HG02642 (cell line): ENCODE data around the gene MLANA.

ENCODE experiments used
- ATAC-seq: cut with Tn5 transposase; IDR thresholded peaks from one replicate; pipeline ENCODE4 v1.9.1; 2021; ENCODE audit warnings: mild to moderate bottlenecking; ENCODE audit not compliant: unreplicated experiment, poor library complexity

Gene MLANA

GRCh38 chr9:5897851-5898250, 7.2 kb downstream of the MLANA start:
- ATAC-seq: no peak

DNA sequence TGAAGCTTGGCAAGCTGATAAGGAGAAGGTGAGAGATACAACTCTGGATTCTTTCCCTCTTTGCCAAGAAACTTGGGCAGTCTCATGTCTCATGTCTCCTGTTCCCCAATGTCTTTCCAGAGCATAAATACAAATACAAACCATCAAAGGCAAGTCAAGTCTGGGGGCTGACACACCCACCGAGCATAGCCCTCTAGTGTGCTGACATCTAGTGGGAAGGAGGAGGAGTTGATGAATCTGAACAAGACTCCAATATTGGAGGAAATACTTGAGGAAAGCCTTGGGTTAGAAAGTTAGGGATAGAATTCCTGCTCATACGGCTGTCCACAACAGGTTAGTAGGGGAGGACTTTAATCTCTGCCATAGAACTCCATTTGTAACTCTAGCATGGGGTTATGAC, 8.6 kb downstream of the MLANA start:
- no peak for ATAC-seq

- no peak for ATAC-seq
Observed at GRCh38 chr9:5900622-5901021, 9.9 kb downstream of the MLANA start.

- no peak for ATAC-seq
Observed at GRCh38 chr9:5902377-5902776, 11.7 kb downstream of the MLANA start.

DNA sequence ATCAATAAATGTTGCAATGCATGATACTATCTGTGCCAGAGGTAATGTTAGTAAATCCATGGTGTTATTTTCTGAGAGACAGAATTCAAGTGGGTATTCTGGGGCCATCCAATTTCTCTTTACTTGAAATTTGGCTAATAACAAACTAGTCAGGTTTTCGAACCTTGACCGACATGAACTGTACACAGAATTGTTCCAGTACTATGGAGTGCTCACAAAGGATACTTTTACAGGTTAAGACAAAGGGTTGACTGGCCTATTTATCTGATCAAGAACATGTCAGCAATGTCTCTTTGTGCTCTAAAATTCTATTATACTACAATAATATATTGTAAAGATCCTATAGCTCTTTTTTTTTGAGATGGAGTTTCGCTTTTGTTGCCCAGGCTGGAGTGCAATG, 18.2 kb downstream of the MLANA start:
- ATAC-seq: no peak

DNA sequence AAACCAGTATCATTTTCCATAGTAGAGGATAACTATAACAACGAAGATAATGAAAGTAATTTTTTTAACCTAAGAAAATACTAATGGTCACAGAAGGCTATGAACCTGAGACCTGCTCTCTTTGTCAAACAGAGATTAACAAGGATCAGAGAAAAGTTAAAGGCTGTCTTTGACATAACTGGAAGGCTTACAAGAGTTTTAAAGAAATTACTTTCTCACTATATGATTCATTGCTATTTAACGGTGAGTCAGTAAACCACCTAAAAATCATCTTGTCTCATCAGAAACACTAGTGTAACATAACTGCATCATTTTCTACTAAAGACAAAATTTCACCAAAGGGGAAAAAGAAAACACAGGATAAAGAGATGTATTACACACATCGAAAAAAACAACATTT, 19.3 kb downstream of the MLANA start:
- no peak for ATAC-seq

- no peak for ATAC-seq
Observed at GRCh38 chr9:5910413-5911057, 19.8 kb downstream of the MLANA start.

GRCh38 chr9:5915438-5915837, 24.7 kb downstream of the MLANA start:
- no peak for ATAC-seq

- ATAC-seq: no peak
Observed at GRCh38 chr9:5917273-5917672, 26.6 kb downstream of the MLANA start.

DNA sequence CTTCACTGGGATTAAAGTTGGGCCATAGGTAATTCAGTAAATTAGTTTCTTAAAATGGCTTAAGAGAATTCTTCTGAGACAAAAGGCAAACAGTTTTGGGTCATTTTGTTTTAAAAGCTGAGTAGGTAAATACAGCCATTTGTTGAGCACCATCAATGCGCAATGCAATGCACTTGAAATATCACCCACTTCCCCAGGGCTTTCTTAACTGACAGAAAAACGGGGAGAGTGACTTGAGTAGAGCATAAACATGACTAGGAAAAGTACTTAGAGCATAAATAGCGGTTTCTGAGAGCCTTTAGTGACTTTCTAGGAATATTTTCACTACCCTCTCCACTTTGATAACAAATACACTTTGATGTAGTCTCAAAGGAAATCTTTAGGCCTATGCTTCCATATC, 27.2 kb downstream of the MLANA start:
- ATAC-seq: no peak

DNA sequence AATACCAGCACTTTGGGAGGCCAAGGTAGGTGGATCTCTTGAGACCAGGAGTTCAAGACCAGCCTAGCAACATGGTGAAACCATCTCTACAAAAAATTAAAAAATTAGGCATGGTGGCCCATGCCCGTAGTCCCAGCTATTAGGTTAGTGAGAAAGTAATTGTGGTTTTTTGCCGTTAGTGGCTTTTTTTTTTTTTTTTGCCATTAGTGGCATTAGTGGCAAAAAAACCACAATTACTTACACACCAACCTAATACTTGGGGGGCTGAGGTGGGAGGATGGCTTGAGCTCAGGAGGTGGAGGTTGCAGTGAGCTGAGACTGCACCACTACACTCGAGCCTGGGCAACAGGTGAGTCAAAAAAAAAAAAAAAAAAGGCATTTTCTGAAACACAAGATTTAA, 27.8 kb downstream of the MLANA start:
- ATAC-seq: no peak

DNA sequence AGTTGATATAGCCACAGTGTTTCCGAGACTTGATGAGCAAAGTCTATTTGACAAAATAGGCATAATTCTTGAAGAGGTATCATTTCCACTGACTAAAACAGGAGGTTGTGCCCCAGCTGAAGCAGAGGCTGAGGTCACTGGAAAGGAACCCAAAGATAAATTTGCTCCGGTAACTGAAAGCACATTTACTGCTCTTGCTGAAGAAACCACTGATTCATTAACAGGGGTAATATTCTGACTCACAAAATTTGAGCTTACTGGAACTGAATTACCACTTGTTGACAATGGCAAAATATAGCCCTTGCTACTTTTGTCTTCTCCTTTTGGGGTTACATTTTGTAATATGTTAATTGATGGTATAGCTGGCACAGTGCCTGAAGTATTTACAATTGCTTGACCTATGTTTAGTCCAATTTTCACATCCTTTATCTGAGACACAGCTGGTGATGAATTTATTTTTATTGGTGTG, 30.2 kb downstream of the MLANA start:
- peak; percentile 91 for ATAC-seq

- no peak for ATAC-seq
Observed at GRCh38 chr9:5922192-5922591, 31.5 kb downstream of the MLANA start.

- no peak for ATAC-seq
Observed at GRCh38 chr9:5931657-5932056, 41.0 kb downstream of the MLANA start.

DNA sequence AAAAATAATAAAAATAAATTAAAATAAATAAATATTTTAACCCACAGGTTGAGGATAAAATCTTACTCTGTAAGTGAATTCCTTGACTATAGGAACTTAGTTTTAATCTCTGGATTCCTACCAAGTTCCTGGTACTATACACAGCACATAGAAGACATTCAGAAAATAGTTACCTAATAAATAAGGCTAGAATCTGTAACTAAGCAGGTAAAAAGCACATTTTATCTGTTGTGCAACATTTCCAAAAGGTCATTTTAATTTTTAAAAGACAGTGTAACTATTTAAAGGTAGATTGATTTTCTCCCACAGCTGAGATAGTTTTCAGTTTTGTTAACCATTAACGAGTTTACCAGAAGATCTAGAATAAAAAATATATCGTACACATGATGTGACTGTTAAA, 47.8 kb downstream of the MLANA start:
- ATAC-seq: no peak

DNA sequence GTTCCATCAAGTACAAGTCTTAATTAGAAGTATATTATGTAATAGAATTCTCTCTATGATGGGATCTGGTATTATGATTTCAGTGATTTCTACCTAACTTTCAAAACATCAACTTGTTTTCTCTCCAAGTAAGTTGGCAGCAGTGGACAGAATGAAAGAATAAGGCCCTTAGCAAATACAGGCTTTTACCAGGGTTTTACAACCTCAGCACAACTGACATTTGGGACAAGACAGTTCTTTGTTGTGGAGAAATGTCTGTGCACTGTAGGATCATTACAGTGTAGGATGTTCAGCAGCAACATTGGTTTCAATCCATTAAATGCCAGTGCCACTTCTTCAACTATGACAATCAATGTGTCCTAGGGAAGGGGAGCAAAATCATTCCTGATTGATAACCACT, 48.8 kb downstream of the MLANA start:
- ATAC-seq: no peak

DNA sequence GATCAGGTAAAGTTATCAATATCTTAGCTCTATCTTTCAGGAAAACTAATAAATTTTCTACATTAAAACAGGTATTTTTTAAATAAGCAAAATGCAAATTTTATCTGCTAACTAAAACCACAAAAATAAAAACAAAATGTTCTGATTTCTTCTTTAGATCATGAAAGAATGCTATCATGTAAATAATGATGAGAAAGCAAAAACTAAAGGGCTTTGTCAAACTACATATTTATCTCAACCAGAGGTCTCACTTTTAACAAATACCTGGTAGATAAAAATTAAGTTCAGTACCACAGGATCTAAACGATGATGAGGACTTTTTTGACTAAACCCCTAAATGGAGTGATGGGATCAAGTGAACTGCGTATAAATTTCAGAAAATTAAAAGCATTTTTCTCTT, 50.5 kb downstream of the MLANA start:
- ATAC-seq: no peak

- ATAC-seq: no peak
Observed at GRCh38 chr9:5945112-5945511, 54.4 kb downstream of the MLANA start.

DNA sequence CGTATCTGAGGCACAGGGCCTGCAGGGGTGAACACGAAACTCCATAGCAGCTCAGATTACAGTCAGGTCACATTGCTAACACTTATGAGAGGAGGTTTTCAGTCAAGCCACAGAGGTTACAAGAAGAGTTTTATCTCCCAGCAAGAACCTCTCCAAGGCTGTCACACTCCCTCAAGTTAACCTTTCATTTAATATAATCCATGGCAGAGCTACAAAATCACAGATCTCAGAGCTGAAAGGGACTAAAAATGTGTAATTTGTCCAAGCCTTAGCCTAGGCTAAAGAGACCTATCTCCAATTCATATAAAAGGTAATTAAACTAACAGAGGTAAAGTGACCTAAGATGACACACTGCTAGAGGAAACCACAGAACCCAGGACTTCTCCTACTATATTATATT, 57.2 kb downstream of the MLANA start:
- ATAC-seq: no peak

- ATAC-seq: peak; percentile 66
Observed at GRCh38 chr9:5949103-5949699, 58.5 kb downstream of the MLANA start.

GRCh38 chr9:5950261-5950660, 59.6 kb downstream of the MLANA start:
- ATAC-seq: no peak

- no peak for ATAC-seq
Observed at GRCh38 chr9:5951686-5952211, 61.1 kb downstream of the MLANA start.
